ENCODE results near the gene HOXA2. TPM values are rescaled to one million over a fixed set of nuclear protein-coding genes. Genes with fewer than 3 reads are reported as not detected.

The HOXA2 gene
- total and polyA plus RNA-seq, 2 of the 13 experiments (the other 11 are each of a cell fraction or from before 2014, with no cell fraction given): 0.22 to 0.29 TPM

DNA sequence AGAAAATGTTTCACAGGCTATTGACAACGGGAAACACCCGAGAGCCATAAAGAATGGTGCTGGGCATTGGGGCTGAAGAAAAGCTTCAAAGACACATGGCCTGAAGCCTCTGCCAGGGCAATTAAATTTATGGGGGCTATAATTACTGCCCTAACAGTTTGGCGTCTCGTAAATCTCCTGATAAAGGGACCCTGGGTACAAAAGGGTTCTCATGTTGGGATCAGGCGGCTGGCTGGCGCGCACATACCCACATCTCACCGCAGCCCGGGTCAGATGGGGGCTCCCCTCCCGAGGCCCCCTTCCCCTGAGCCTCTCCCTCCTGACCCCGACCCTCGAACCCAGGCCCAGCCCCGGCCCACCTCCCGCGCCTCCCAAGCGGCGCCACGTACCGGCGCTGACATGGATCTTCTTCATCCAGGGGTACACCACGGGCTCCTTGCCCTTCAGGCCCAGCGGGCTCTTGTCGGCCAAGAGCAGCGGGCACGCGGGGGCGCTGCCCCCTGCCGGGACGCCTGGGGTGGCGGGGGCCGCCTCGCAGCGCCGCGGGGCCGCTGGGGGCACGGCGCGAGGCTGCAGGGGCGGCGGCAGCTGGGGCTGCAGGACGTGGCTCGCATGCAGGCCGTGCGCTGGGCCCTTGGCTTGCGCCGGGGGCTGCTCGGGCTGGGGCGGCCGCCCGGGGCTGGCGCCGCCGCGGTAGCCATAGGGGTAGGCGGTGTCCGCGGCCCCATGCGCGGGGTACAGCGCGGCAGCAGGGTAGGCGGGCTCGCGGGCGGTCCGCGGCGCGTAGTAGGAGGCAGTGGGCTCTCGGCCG lies 27.5 kb upstream of the HOXA2 start (continued):
- TF ChIP-seq, protein P1, sequence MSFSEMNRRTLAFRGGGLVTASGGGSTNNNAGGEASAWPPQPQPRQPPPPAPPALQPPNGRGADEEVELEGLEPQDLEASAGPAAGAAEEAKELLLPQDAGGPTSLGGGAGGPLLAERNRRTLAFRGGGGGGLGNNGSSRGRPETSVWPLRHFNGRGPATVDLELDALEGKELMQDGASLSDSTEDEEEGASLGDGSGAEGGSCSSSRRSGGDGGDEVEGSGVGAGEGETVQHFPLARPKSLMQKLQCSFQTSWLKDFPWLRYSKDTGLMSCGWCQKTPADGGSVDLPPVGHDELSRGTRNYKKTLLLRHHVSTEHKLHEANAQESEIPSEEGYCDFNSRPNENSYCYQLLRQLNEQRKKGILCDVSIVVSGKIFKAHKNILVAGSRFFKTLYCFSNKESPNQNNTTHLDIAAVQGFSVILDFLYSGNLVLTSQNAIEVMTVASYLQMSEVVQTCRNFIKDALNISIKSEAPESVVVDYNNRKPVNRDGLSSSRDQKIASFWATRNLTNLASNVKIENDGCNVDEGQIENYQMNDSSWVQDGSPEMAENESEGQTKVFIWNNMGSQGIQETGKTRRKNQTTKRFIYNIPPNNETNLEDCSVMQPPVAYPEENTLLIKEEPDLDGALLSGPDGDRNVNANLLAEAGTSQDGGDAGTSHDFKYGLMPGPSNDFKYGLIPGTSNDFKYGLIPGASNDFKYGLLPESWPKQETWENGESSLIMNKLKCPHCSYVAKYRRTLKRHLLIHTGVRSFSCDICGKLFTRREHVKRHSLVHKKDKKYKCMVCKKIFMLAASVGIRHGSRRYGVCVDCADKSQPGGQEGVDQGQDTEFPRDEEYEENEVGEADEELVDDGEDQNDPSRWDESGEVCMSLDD (CRISPR knock-in tag; IDR thresholded peaks at IDR 0.05; ENCODE audit: borderline replicate concordance): 0 out of 2 replicates have a peak, but pooled peaks have one; percentile 55
- TF ChIP-seq, protein P2, sequence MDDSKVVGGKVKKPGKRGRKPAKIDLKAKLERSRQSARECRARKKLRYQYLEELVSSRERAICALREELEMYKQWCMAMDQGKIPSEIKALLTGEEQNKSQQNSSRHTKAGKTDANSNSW (CRISPR knock-in tag; IDR thresholded peaks at IDR 0.05; ENCODE audit: borderline replicate concordance): no peak
- no peak for TF ChIP-seq SIX4 (CRISPR knock-in tag; IDR thresholded peaks at IDR 0.05)
- TF ChIP-seq, protein P3, sequence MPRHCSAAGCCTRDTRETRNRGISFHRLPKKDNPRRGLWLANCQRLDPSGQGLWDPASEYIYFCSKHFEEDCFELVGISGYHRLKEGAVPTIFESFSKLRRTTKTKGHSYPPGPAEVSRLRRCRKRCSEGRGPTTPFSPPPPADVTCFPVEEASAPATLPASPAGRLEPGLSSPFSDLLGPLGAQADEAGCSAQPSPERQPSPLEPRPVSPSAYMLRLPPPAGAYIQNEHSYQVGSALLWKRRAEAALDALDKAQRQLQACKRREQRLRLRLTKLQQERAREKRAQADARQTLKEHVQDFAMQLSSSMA (CRISPR knock-in tag; IDR thresholded peaks at IDR 0.05): 0 out of 2 replicates have a peak, but pooled peaks have one; percentile 20
- TF ChIP-seq FOSL2 (CRISPR knock-in tag; IDR thresholded peaks at IDR 0.05): peak; percentile 30; the same call in 1 of the 2 replicates
- TF ChIP-seq, protein P4, sequence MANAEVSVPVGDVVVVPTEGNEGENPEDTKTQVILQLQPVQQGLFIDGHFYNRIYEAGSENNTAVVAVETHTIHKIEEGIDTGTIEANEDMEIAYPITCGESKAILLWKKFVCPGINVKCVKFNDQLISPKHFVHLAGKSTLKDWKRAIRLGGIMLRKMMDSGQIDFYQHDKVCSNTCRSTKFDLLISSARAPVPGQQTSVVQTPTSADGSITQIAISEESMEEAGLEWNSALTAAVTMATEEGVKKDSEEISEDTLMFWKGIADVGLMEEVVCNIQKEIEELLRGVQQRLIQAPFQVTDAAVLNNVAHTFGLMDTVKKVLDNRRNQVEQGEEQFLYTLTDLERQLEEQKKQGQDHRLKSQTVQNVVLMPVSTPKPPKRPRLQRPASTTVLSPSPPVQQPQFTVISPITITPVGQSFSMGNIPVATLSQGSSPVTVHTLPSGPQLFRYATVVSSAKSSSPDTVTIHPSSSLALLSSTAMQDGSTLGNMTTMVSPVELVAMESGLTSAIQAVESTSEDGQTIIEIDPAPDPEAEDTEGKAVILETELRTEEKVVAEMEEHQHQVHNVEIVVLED (CRISPR knock-in tag; IDR thresholded peaks at IDR 0.05; ENCODE audit: borderline replicate concordance): no peak

All from HepG2 (cell line).